ENCODE measurements around the gene COX8A. TPM values are rescaled to one million over a fixed set of nuclear protein-coding genes. Genes with fewer than 3 reads are reported as not detected.

Gene COX8A
- total RNA-seq, 1 donor from 2014 or later = 118 TPM

GRCh38 chr11:64014356-64014755 lies 39.9 kb downstream of the COX8A start:
- no peak for ATAC-seq
- intact Hi-C loops (cut with DNase I) = no loop called here
- DNase-seq (ENCODE audit: low spot score) = no peak

- intact Hi-C loops (cut with DNase I) = no loop called here
- no peak for DNase-seq (ENCODE audit: low spot score)
Observed at GRCh38 chr11:64015510-64015909, 41.1 kb downstream of the COX8A start.

GRCh38 chr11:64015935-64016845 lies 41.8 kb downstream of the COX8A start:
- DNase-seq (ENCODE audit: low spot score) (no peak), ATAC-seq (no peak)
- intact Hi-C loops (cut with DNase I) = no loop called here

More at GRCh38 chr11:64015510-64015909, 41.1 kb downstream of the COX8A start:
- ATAC-seq = no peak

- intact Hi-C loops (cut with DNase I) = no loop called here
- DNase-seq (ENCODE audit: low spot score) (no peak), ATAC-seq (no peak)
Observed at GRCh38 chr11:64017945-64018224, 43.5 kb downstream of the COX8A start.

- no peak for ATAC-seq
- intact Hi-C loops (cut with DNase I) = no loop called here
- no peak for DNase-seq (ENCODE audit: low spot score)
Observed at GRCh38 chr11:64018310-64018709, 43.9 kb downstream of the COX8A start.

- DNase-seq (ENCODE audit: low spot score) (no peak), ATAC-seq (no peak)
- intact Hi-C loops (cut with DNase I) = no loop called here
Observed at GRCh38 chr11:64019106-64020037, 45.0 kb downstream of the COX8A start.

- DNase-seq (ENCODE audit: low spot score) = no peak
- intact Hi-C loops (cut with DNase I) = no loop called here
- no peak for ATAC-seq
Observed at GRCh38 chr11:64020976-64021756, 46.7 kb downstream of the COX8A start.

GRCh38 chr11:64021757-64022093 lies 47.3 kb downstream of the COX8A start:
- no peak for ATAC-seq
- DNase-seq (ENCODE audit: low spot score) = no peak
- intact Hi-C loops (cut with DNase I) = no loop called here

- intact Hi-C loops (cut with DNase I) = no loop called here
- DNase-seq (ENCODE audit: low spot score) (no peak), ATAC-seq (no peak)
Observed at GRCh38 chr11:64022125-64022784, 47.8 kb downstream of the COX8A start.

GRCh38 chr11:64023712-64024710 lies 49.6 kb downstream of the COX8A start:
- intact Hi-C loops (cut with DNase I) = no loop called here
- no peak for ATAC-seq
- no peak for DNase-seq (ENCODE audit: low spot score)

- DNase-seq (ENCODE audit: low spot score) = no peak
- no peak for ATAC-seq
- intact Hi-C loops (cut with DNase I) = no loop called here
Observed at GRCh38 chr11:64025205-64025604, 50.8 kb downstream of the COX8A start.

Other genes with a start within 250 kb of the COX8A start
- 30.2 TPM for gene ZFTA, start 205.8 kb upstream of the COX8A start, total RNA-seq
- 16.0 TPM for gene SPINDOC, start 161.2 kb upstream of the COX8A start, total RNA-seq
- 29.8 TPM for gene MARK2, start 135.5 kb upstream of the COX8A start, total RNA-seq
- 0.40 TPM for gene RCOR2, start 57.5 kb upstream of the COX8A start, total RNA-seq
- gene NAA40, start 35.6 kb upstream of the COX8A start, total RNA-seq = 14.5 TPM
- gene OTUB1, start 11.8 kb downstream of the COX8A start, total RNA-seq = 38.7 TPM
- 3.5 TPM for gene FLRT1, start 61.3 kb downstream of the COX8A start, total RNA-seq
- 20.6 TPM for gene MACROD1, start 191.5 kb downstream of the COX8A start, total RNA-seq
- 87.6 TPM for gene STIP1, start 211.6 kb downstream of the COX8A start, total RNA-seq
- 20.7 TPM for gene FERMT3, start 232.1 kb downstream of the COX8A start, total RNA-seq

Data from sciatic nerve (tissue), 2 donors.